Measurements from ENCODE around the gene GNG7. TPM values are rescaled to one million over a fixed set of nuclear protein-coding genes. Genes with fewer than 3 reads are reported as not detected.

The GNG7 gene
- total and polyA plus RNA-seq, 2 donors (not counting 3 experiments of a cell fraction or from before 2014, with no cell fraction given) = 0.29 to 0.84 TPM

DNA sequence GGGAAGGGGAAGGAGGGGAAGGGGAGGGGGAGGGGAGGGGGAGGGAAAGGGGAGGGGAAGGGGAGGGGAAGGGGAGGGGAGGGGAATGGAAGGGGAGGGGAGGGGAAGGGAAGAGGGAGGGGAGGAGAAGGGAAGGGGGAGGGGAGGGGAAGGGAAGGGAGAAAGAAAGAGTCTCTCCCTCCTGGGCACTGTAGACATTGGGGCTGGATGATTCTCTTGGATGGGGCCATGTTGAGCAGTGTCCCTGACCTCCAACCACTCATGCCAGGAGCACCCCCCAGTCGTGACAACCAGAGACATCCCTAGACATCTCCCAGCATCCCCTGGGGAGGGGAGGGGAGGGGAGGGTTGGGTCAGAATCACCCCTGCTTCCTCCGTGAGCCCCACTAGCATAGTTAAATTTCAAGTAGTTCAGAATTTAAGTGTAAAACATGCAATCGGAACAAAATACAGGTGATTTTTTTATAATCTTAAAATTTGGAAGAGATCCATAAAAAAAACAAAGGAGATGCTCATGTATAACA, 64.0 kb downstream of the GNG7 start:
- Histone ChIP-seq H3K4me3 (replicated peaks in 1 of 3; ENCODE audit: insufficient read depth in 1 of 3, low read depth in 1 of 3, low read length in 3 of 3) (no peak overlapping the region), H3K9me1 (replicated peaks; ENCODE audit: control insufficient read depth, extremely low read depth, insufficient read depth, low read length) (no peaks in the 10 kb centered on the region), H3K27me3 (ENCODE audit: control insufficient read depth in 2 of 2, insufficient read depth in 2 of 2, low read length in 2 of 2) (no peaks in the 10 kb centered on the region), H3K36me3 (ENCODE audit: control insufficient read depth in 2 of 2, extremely low read depth in 1 of 2, insufficient read depth in 2 of 2, low read length in 2 of 2) (no peaks in the 10 kb centered on the region), H3K9me3 (replicated peaks; ENCODE audit: control insufficient read depth, insufficient read depth, low read length) (no peaks in the 10 kb centered on the region), H3K9ac (replicated peaks; ENCODE audit: extremely low read depth, insufficient read depth, low read length) (no peak overlapping the region), H4K20me1 (replicated peaks; ENCODE audit: control insufficient read depth, extremely low read depth, insufficient read depth, low read length) (no peaks in the 10 kb centered on the region), H3K27ac (ENCODE audit: insufficient read depth, low read depth, low read length) (no peak overlapping the region), H3K4me1 (ENCODE audit: control insufficient read depth, extremely low read depth, insufficient read depth, low read length) (no peaks in the 10 kb centered on the region), H2AFZ (ENCODE audit: low read depth, low read length) (no peak overlapping the region), H3K79me2 (ENCODE audit: control insufficient read depth, insufficient read depth, low read length) (no peaks in the 10 kb centered on the region), H3K4me2 (ENCODE audit: insufficient read depth, low read length) (no peak overlapping the region)
- no peak for FAIRE-seq
- TF ChIP-seq MYC (IDR thresholded peaks at IDR 0.05; ENCODE audit: low read depth, low read length) (no peak), POLR2A (IDR thresholded peaks at IDR 0.05; ENCODE audit: low read depth, low read length) (no peak), MAX (IDR thresholded peaks at IDR 0.05; ENCODE audit: insufficient read depth, insufficient read length) (no peak), EZH2 (IDR thresholded peaks at IDR 0.05; ENCODE audit: borderline replicate concordance, low read depth, low read length, severe bottlenecking) (no peak), CTCF (IDR thresholded peaks at IDR 0.05; ENCODE audit: extremely low read depth in 1 of 2, insufficient read depth in 1 of 2, low read depth in 1 of 2, low read length in 2 of 2) (no peak), POLR2AphosphoS5 (IDR thresholded peaks at IDR 0.05; ENCODE audit: insufficient read depth, low read depth, low read length) (no peak), JUN (IDR thresholded peaks at IDR 0.05; ENCODE audit: borderline replicate concordance, insufficient read depth, insufficient read length, low read depth) (no peak), FOS (IDR thresholded peaks at IDR 0.05; ENCODE audit: borderline replicate concordance, insufficient read depth, low read length) (no peak), GATA2 (IDR thresholded peaks at IDR 0.05; ENCODE audit: insufficient read depth, insufficient read length, low read depth, low read length) (no peak)
- dilution Hi-C loops (cut with MboI; ENCODE audit: extremely low pct_ligation_motif_present, low sequenced_read_pairs) (no loop called here), intact Hi-C loops (cut with micrococcal nuclease) (no loop called here)
- DNase-seq (ENCODE audit: low read depth, low spot score) = no peak
- ChIA-PET POLR2A (no interaction called here), CTCF (no interaction called here)
- no TSS peak for BruUV-seq (replicated peaks)

Data from endothelial cell of umbilical vein (primary cell).